GM10266 (cell line): ENCODE results near the gene CCT2.

ENCODE experiments used
- DNase-seq: peaks from one replicate; pipeline ENCODE4 v3.0.0; 2012; ENCODE audit errors: extremely low spot score
- CTCF ChIP-seq: IDR thresholded peaks from 2 replicates; pipeline ENCODE4 v1.5.1; 2012; ENCODE audit warnings: mild to moderate bottlenecking, low read depth; ENCODE audit not compliant: control insufficient read depth, insufficient read depth; ENCODE audit errors: missing control alignments

The CCT2 gene

GRCh38 chr12:69641546-69641945 is 56.3 kb downstream of the CCT2 start:
- no peak for TF ChIP-seq CTCF
- no peak for DNase-seq

- no peak for DNase-seq
- no peak for TF ChIP-seq CTCF
Measured at GRCh38 chr12:69642531-69642930, 57.3 kb downstream of the CCT2 start.

GRCh38 chr12:69644511-69644910 is 59.3 kb downstream of the CCT2 start:
- no peak for DNase-seq
- TF ChIP-seq CTCF: no peak

GRCh38 chr12:69645031-69645430 is 59.8 kb downstream of the CCT2 start:
- no peak for DNase-seq
- no peak for TF ChIP-seq CTCF

- no peak for DNase-seq
- no peak for TF ChIP-seq CTCF
Measured at GRCh38 chr12:69647178-69647577, 61.9 kb downstream of the CCT2 start.

- no peak for DNase-seq
- no peak for TF ChIP-seq CTCF
Measured at GRCh38 chr12:69648476-69648875, 63.2 kb downstream of the CCT2 start.

- no peak for DNase-seq
- TF ChIP-seq CTCF: no peak
Measured at GRCh38 chr12:69649529-69649928, 64.3 kb downstream of the CCT2 start.
